ENCODE measurements around the gene AOC1.
A peak's percentile ranks its signal among the peaks of the same experiment; 100 is the strongest.

AOC1 gene

DNA sequence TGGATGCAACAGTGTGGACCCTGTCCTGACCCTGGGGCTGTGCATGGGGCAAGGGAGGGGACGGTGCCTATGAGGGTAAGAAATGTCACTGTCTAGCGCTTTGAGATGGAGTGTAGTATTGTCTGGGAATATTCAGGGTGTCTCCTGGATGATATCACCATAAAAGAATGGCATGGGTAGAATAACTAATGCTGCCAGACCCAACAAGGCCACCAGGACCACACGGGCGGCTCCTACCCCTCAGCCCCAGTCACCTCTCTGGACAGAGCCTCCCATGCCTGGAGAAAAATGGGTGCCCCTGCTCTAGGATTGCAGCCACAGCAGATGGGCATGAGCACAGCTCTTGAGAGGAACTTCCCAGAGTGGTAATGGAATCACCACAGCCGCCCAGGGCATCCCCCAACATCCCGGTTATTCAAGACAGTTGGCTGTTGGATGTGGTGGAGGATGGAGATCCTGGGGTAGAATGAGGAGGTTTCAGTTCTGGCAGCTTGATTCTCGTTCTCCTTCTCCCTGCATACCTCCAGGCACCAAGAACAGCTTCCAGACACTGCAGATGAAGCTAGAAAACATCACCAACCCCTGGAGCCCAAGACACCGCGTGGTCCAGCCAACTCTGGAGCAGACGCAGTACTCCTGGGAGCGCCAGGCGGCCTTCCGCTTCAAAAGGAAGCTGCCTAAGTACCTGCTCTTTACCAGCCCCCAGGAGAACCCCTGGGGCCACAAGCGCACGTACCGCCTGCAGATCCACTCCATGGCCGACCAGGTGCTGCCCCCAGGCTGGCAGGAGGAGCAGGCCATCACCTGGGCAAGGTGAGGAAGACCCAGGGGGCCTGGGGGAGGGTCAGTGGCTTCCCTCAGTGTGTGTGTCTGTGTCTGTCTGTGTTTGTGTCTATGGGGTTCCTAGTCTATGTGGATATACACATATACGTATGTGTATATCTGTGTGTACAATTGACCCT, 6.2 kb downstream of the AOC1 start:
- no peak for DNase-seq

DNA sequence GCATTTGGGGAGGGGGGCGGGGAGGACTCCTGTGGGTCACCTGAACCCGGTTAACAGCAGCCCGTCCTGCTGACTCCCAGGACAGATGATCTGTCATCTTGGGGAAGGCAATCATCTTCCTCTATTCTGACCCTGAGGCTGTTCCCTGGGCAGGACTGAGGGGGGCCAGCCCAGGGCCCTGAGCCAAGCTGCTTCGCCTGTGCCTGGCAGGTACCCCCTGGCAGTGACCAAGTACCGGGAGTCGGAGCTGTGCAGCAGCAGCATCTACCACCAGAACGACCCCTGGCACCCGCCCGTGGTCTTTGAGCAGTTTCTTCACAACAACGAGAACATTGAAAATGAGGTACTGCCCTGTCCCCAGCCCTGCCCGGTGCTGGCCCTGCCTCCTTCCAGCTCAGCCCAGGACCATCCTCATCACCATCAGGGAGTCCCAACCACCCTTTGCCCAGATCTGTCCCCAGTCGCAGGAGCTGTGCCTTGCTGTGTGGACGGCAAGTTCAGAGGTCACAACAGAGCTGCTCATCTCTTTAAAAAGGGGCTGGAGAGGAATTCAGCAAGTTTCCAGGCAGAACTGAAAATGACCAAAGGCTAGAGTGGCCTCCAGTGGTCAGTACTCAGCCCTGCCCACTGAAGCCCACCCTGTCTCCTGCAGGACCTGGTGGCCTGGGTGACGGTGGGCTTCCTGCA, 8.1 kb downstream of the AOC1 start:
- DNase-seq, result no peak

DNA sequence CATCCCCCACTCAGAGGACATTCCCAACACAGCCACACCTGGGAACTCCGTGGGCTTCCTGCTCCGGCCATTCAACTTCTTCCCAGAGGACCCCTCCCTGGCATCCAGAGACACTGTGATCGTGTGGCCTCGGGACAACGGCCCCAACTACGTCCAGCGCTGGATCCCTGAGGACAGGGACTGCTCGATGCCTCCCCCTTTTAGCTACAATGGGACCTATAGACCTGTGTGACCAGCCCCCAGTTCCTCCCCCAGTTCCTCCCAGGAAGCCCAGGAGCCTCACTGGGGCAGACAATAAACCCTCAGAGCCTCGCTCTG, 8.6 kb downstream of the AOC1 start:
- DNase-seq, result no peak

DNA sequence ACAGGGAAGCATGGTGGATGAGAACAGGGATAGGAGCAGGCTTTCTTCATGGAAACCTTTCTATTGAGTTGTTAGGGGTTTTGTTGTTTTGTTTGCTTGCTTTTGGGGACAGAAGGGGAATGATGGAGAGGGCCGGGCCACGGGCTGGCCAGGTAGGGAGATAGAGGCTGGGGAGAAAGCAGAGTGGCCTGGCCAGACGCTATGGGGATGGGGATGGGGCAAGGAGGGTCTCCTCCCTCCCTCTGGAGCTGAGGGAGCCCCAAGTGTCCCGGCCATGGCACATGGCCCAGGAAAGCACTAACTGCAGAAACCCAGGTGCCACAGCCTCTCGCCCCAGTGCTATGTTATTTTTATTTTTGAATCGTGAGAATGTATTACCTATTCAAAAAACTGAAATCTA, 10.0 kb downstream of the AOC1 start:
- no peak for DNase-seq

DNA sequence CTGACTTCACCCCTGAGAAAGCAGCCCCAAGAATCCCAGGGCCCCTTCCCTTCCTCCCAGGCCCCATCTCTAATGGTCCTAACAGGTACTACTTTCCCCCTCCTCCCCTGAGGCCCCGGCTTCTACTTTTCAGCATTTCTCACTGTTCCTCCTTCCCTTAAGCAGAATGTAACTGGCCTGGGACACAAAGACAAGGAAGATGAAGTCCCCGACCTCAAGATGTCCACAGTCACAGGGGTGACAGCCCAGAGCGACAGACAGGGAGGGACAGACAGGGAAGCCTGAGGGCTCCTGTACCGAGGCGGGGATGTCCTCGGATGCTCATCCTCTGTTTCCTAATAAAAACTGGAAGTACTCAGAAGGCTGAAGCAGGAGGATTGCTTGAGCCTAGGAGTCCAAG, 11.6 kb downstream of the AOC1 start:
- no peak for DNase-seq

DNA sequence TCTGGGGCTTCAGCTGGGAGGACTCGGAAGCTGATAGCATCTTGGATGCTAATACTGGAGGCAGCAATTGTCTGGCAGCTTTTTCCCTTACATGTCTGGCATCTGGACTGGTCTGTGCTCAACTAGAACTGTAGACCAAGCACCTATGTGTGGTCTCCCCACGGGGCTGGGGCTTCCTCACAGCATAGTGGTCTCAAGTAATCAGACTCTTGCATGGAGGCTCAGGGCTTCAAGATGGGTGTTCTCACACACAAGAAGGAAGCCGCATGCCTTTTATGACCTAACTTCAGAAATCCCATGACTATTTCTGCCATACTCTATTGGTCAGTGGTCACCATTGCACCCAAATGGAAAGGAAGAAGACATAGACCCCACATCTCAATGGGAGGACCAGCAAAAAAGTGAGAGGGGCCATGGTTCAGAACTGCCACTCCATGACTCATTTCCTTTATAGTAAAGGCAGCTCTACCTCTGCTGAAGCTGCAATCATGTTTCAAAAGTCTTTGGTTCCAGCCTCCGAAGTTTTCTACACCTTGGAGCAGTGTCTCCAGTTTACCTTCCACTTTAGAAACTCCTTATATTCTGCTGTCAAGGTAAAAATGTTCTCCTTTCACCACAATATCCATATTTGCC, 14.7 kb downstream of the AOC1 start:
- DNase-seq, result no peak

DNA sequence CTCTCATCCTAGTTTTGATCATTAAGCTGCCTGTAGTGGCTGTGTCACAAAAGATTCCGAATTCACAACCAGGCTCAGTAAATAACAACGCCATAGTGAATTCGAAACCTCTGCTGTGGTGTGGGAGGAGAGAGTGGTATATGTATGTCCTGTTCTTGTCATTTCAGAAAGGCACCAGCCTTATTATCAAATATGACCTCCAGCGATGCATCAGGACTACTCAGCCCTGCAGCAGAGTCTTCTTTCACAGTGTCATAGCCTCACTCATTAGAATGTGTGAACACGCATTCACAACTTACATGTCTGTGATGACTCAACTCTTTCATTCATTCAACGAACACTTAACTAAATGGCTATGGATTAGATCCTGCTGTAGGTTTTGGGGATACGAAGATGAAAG, 15.3 kb downstream of the AOC1 start:
- DNase-seq, result no peak

DNA sequence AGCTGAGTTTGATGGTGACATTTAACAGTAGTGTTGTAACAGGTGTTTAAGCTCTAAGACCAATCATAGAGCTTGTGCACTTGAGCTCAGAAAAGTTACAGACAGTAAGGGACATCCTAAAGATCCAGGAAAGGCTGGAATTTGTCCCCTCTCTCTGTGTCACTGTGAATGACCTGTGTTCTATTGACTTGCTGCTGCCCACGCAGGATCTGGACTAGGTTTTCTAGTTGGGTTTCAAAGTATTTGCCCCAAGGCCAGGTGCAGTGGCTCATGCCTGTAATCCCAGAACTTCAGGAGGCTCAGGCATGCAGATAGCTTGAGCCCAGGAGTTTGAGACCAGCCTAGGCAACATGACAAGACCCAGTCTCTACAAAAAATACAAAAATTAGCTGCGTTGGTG, 17.1 kb downstream of the AOC1 start:
- DNase-seq, result no peak

DNA sequence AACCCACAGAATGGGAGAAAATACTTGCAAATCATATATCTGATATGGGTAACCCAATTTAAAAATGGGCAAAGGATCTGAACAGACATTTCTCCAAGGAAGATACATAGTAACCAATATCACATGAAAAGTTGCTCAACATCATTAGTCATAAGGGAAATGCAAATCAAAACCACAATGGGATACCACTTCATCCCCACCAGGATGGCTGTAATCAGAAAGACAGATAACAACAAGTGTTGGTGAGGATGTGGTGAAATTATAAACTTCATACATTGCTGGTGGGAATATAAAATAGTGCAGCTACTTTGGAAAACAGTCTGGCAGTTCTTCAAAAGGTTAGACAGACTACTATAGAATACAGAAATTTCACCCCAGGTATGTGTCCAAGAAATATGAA, 19.3 kb downstream of the AOC1 start:
- no peak for DNase-seq

DNA sequence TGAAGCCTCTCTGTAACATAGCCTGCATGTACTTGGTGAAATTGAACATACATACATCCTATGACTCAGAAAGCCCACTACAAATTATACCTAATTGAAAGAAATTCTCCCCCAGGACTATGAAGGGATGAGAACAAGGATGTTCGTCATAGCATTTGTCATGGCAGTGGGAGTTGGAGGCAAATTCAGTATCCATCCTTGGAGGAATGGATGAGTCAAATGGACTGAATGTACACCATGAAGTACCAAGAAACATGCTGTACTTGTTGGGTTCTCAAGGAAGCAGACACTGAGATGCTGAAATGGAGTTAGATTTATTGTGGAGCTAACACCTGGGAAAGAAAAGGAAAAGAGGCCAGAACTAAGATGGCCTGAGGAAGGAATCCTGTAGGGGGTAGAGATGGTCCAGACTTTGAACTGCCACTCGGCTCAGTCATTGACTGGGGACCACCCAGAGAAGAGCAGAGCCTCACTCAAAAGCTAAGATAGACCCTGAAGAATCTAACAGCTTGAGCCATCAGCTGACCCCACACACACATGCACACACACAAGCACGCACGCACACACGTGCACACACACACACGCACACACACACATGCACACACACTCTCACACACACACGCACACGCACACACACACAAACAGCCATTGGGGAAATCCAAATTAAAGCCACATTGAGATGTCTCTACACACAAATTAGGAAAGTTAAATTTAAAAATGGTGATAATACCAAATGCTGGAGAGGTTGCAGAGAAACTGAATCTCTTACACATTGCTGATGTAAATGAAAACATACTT, 22.3 kb downstream of the AOC1 start:
- no peak for DNase-seq

DNA sequence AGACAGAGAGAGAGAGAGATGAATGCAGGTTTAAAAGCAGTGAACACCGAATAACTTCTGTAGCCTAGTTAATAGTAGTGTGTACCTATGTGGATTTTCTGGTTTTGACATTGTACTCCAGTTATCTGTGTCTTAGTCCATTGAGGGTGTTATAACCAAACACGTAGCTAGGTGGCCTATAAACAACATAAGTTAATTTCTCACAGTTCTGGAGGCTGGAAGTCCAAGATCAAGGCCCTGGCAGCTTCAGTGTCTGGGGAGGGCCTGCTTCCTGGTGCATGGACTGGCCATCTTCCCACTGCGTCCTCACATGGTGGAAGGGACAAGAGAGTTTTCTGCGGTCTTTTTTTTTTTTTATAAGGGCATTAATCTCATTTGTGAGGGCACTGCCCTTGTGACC, 23.5 kb downstream of the AOC1 start:
- DNase-seq, result peak in 1 of 2 experiments; percentile 38

DNA sequence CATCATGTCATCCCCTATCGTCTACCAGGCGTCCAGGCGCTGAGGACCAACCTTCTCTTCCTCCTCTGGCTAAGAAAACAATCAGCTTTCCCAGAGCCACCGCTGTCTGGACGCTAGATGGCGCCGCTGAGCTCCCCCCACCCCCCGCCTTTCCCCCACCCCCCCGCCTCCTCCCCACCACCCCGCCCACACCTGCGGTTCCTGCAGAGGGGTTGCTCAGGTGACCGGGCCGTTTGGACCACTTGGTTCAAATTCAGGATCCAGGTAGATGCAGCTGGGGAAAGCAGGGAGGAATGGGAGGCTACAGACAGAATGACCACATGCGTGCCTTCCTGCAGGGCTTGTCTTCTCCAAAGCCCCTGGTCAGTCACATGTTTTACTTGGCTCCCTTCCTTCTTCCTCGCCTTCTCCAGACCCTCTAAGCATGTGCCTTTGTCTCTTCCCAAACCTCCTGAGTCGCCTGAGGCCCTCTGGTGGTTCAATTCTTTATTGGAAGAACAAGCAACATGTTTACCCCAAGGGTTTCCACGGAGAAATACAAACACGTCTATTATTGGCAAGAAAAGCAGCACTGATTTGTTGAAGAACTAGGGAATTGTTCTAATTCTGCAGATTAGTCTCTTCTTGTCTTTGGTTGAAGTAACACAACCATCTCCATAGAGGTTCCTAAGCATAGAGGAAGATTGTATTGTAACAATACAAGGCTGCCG, 24.7 kb downstream of the AOC1 start:
- DNase-seq, result peak; percentile 88 to 89

DNA sequence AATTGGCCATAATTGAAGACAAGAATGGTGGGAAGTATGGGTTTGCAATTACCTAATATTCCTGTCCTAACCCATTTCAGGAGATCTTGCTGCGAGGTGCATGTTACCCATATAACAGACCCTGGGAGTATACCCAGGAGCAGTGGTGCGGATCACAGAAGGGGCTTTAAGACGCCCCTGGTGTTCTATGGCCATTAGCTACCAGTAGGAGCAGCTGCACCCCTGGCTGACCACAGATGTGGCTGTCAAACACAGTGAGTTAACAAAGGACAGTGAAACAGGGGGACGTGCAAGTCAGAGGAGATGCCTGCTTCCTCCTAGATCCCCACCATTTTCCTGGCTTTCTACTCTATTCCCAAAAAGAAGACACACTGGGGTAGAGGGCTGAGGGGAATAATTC, 25.2 kb downstream of the AOC1 start:
- no peak for DNase-seq

DNA sequence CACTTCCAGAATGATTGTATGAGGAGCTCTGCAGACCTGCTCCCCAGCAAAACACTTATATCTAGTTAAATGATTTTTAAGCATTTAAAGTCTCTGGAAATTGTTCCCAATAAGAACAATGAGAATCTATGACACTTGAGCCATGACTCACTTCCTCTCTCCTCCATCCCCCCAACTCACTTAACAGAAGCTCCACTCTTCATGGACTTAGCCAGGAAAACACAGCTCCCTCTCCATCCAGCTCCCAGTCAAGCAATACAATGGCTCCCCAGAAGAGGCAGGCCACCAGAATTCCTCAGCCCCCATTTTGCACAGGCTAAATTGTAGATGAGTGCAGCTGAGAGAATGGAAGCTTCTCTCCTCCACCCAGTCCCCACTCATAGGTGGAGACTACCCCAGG, 27.0 kb downstream of the AOC1 start:
- no peak for DNase-seq

DNA sequence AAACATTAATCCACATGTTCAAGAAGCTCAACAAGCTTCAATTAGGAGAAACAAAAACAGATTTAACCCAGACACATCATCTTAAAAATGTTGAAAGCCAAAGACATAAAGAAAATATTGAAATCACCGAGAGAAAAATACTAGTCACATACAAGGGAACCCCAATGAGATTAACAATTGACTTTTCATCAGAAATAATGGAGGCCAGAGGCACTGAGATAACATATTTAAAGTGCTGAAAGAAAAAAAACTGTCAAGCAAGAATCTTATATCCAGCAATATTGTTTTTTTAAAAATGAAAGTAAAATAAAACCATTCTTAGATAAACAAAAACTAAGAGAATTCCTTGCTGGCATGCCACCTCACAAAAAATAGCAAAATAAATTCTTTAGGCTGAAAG, 28.9 kb downstream of the AOC1 start:
- no peak for DNase-seq

DNA sequence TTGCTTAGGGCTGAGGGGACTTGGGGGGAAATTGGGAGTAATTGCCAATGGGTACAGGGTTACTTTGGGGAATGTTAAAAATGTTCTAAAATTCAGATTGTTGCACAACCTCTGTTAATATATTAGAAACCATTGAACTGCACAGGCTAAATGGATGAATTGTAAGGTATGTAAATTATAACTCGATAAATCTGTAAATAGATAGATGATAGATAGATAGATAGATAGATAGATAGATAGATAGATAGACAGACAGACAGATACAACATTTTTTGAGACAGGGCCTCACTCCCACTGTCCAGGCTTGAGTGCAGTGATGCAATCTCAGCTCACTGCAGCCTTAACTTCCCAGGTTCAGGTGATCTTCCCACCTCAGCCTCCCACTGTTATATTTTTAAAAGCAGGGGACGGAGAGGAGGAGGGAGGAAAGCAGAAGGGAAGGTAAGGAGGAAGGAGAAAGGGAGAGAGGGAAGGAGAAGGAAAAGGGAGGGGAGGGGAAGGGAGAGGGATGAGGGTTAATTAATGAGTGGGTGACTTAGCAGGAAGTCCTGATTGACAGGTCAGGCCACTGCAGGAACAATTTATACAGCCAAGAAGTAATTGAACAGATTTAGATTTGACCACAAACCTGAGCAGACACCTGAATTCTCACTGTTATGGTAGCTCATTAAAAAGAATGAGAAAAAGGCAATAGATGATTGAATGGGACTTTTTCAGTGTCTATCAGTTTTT, 38.7 kb downstream of the AOC1 start:
- no peak for DNase-seq

DNA sequence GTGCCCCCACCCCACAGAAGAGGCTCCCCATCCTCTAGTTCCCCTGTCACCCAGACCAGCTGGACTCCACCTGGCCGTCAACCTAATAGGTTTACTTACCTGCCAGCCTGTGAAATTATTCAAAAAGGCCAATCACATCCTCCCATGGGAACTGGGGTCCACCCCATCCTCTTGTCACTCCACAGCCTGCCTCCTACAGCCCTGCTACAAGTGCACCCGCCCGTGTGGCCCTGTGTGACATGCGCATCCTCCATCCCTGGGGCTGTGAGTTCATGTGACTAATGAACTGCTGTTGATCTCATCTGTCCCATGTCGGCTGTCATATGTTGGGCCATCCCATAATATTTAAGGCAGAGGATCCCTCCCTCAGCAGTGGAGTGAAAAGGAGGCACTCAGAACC, 39.4 kb downstream of the AOC1 start:
- peak in 1 of 2 experiments; percentile 12 for DNase-seq

DNA sequence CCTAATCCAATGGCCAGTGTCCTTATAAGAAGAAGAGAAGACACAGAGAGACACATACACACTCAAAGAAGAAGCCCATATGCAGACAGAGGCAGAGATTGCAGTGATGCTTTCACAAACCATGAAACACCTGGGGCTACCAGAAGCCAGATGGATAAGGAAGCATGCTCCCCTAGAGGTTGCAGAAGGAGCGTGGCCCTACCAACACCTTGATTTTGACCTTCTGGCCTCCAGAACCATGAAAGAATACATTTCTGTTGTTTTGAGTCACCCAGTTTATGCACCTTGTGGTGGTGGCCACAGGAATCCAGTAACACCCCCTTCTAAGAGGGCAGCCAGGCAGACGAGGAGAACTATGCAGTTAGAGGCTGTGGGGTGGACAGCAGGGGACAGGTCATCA, 43.5 kb downstream of the AOC1 start:
- no peak for DNase-seq

DNA sequence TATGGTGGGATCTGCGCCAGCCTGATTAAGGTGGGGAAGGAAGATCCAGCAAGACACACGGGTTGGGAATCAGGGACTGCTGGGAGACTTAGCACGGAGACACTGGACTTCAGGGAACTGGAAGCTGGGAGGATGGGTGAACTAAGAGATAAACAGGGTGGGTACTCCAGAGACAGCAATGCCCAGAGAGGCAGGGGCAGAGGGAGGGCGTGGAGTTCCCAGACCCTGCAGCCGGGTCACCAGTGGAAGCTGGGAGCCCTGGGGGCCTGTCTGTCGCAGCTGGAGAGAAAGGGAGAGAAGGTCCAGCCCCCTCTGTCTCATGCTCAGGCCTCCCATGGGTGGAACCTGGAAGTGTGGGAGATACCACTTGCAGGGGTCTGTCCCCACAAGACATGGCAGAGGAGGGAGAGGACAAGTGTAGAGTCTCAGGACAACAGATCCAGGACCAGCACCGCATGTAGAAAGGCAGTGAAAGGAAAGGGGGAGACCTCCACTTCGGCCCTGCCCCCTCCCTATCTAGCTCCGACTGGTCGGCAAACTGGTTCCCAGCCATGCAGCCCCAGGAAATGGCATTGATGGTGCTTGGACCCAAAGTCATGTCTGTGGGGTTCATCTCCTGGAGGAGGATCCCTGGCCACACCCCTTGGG, 44.4 kb downstream of the AOC1 start:
- peak in 1 of 2 experiments; percentile 53 for DNase-seq

DNA sequence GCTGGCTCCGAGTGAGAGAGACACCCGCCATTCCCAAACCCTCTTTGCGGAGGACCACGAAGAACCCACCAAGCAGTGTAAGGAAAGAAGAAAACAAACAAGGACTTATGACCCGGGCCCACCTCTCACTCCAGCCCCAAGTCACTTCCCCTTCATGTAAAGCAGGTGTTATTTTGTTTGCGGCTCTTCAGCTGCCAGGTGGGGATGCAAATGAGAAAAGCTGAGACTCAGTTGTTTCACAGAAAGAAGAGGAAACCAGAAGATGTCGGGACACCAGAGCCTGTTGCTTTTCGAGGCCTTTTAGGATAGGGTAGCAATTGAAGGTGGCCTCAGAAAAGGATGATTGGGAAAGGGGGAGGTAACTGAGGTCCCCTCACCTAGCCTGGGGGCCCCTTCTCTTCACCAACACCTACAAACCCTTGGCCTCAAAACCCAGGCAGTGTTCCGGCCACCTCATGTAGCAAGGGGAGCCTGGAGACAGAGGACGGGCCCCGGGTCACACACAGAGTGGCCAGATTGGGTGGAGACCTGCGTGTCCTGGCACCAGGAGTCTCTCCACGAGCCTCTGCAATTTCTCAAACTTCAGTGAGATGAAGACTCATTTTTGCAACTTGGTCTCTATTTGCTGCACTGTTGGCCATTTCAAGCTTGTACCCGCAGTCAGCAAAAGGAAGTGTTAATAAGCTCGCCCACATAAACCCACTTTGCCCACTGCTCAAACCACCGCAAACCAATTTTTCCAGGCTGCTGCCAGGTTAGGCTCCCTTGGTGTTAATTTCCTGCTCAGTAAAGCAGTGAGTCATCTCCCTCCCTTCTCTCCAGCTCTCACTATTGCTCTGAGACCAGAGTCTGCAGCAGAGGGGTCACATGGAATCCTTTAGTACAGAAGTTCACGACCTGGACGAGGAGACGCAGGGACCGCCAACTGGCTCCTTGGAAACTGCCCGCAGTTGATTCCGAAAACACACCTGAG, 45.5 kb downstream of the AOC1 start:
- peak; percentile 86 to 91 for DNase-seq

All from NCI-H526 (cell line).